GM21515 (cell line): ENCODE data around the gene TACC3.

Experiments
- ATAC-seq: cut with Tn5 transposase; IDR thresholded peaks from one replicate; pipeline ENCODE4 v1.9.1; 2021; ENCODE audit not compliant: unreplicated experiment

TACC3 gene

GRCh38 chr4:1770791-1771231, 49.5 kb downstream of the TACC3 start:
- ATAC-seq = no peak

GRCh38 chr4:1771555-1772305, 50.4 kb downstream of the TACC3 start:
- no peak for ATAC-seq

GRCh38 chr4:1772853-1773538, 51.7 kb downstream of the TACC3 start:
- ATAC-seq = no peak

- no peak for ATAC-seq
Observed at GRCh38 chr4:1773754-1774153, 52.4 kb downstream of the TACC3 start.

- ATAC-seq = no peak
Observed at GRCh38 chr4:1775731-1776500, 54.6 kb downstream of the TACC3 start.

- no peak for ATAC-seq
Observed at GRCh38 chr4:1776521-1777161, 55.3 kb downstream of the TACC3 start.

- ATAC-seq = no peak
Observed at GRCh38 chr4:1777822-1778641, 56.7 kb downstream of the TACC3 start.

- no peak for ATAC-seq
Observed at GRCh38 chr4:1778642-1779392, 57.5 kb downstream of the TACC3 start.

- ATAC-seq = no peak
Observed at GRCh38 chr4:1779588-1780382, 58.5 kb downstream of the TACC3 start.

GRCh38 chr4:1780435-1780834, 59.1 kb downstream of the TACC3 start:
- ATAC-seq = no peak

GRCh38 chr4:1783015-1783414, 61.7 kb downstream of the TACC3 start:
- no peak for ATAC-seq

GRCh38 chr4:1783970-1784369, 62.6 kb downstream of the TACC3 start:
- no peak for ATAC-seq

GRCh38 chr4:1784395-1784788, 63.1 kb downstream of the TACC3 start:
- ATAC-seq = no peak

- ATAC-seq = no peak
Observed at GRCh38 chr4:1784789-1785591, 63.7 kb downstream of the TACC3 start.

GRCh38 chr4:1785592-1785991, 64.3 kb downstream of the TACC3 start:
- ATAC-seq = no peak

- no peak for ATAC-seq
Observed at GRCh38 chr4:1786544-1787362, 65.4 kb downstream of the TACC3 start.

- no peak for ATAC-seq
Observed at GRCh38 chr4:1787411-1788077, 66.2 kb downstream of the TACC3 start.
